Measurements from ENCODE around the gene DHRS2. TPM values are rescaled to one million over a fixed set of nuclear protein-coding genes. Genes with fewer than 3 reads are reported as not detected.

DHRS2 gene
- total RNA-seq, 1 donor from 2014 or later, result not detected

DNA sequence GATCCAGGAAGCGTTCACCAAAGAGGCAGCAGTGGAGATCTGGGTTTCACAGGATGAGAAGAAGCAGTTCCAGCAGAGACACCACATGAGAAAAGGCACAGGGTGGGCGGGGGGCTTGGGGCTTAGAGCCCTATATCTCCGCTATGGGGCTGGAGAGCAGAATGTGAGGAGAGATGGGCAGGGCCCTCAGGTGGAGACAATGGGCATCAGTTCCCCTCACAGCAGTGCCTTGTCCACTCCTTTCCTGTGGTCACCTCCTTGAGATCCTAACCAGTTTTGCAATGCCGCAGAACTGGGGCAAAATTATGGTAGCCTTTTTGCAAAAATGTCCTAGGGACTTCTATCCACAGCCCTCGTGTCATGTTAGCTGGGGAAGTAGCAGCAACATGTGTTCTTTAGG lies 27.5 kb downstream of the DHRS2 start:
- Mint-ChIP-seq H3K4me3 (ENCODE audit: unreplicated experiment) (no peak overlapping the region), H3K36me3 (ENCODE audit: low read depth) (no peaks in the 10 kb centered on the region), H3K9me3 (ENCODE audit: low read depth) (no peaks in the 10 kb centered on the region), H3K27ac (ENCODE audit: unreplicated experiment) (no peak overlapping the region), H3K4me1 (ENCODE audit: low read depth) (no peaks in the 10 kb centered on the region), H3K27me3 (ENCODE audit: low read depth) (peaks cover 49% of the 10 kb centered on the region)
- DNase-seq (ENCODE audit: low spot score), result no peak
- TF ChIP-seq, protein P1, sequence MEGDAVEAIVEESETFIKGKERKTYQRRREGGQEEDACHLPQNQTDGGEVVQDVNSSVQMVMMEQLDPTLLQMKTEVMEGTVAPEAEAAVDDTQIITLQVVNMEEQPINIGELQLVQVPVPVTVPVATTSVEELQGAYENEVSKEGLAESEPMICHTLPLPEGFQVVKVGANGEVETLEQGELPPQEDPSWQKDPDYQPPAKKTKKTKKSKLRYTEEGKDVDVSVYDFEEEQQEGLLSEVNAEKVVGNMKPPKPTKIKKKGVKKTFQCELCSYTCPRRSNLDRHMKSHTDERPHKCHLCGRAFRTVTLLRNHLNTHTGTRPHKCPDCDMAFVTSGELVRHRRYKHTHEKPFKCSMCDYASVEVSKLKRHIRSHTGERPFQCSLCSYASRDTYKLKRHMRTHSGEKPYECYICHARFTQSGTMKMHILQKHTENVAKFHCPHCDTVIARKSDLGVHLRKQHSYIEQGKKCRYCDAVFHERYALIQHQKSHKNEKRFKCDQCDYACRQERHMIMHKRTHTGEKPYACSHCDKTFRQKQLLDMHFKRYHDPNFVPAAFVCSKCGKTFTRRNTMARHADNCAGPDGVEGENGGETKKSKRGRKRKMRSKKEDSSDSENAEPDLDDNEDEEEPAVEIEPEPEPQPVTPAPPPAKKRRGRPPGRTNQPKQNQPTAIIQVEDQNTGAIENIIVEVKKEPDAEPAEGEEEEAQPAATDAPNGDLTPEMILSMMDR (IDR thresholded peaks at IDR 0.05), result no peak

DNA sequence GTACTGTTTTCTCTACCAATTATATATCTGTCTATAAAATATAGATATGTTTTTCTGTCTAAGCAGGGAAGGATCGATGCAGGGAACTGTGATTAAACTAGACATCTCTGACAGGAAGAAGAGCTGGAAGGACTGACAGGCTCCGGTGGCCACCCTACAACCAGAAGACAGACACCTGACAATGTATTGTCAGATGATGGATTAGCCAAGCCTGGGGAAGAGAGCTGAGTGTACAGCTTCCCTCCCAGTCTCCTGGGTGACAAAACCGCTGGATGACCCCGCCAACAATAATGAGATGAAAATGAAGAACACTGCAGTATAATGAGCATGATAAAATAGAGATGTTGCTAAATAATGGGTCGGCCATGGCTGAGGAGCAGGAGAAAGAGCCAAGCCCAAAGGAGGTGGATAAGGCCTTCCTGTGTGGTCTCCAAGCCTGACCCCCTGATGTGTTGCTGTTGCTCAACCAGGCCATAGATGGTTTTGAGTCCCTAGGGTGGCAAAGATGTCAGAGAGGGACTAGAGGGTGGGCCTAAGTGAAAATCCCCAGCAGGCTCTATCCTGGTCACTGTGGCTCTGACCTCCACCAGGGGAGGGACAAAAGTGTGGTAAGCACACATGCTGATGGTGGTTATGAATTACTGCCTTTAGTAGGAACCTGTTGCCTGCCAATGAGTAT lies 28.2 kb downstream of the DHRS2 start:
- H3K27ac Mint-ChIP-seq (ENCODE audit: unreplicated experiment), result no peak overlapping the region
- no peaks in the 10 kb centered on the region for H3K4me1 Mint-ChIP-seq (ENCODE audit: low read depth)
- H3K36me3 Mint-ChIP-seq (ENCODE audit: low read depth), result no peaks in the 10 kb centered on the region
- H3K4me3 Mint-ChIP-seq (ENCODE audit: unreplicated experiment), result no peak overlapping the region
- H3K9me3 Mint-ChIP-seq (ENCODE audit: low read depth), result no peaks in the 10 kb centered on the region
- no peak for DNase-seq (ENCODE audit: low spot score)
- TF ChIP-seq, protein P1 (IDR thresholded peaks at IDR 0.05), result no peak
- H3K27me3 Mint-ChIP-seq (ENCODE audit: low read depth), result peaks cover 45% of the 10 kb centered on the region

DNA sequence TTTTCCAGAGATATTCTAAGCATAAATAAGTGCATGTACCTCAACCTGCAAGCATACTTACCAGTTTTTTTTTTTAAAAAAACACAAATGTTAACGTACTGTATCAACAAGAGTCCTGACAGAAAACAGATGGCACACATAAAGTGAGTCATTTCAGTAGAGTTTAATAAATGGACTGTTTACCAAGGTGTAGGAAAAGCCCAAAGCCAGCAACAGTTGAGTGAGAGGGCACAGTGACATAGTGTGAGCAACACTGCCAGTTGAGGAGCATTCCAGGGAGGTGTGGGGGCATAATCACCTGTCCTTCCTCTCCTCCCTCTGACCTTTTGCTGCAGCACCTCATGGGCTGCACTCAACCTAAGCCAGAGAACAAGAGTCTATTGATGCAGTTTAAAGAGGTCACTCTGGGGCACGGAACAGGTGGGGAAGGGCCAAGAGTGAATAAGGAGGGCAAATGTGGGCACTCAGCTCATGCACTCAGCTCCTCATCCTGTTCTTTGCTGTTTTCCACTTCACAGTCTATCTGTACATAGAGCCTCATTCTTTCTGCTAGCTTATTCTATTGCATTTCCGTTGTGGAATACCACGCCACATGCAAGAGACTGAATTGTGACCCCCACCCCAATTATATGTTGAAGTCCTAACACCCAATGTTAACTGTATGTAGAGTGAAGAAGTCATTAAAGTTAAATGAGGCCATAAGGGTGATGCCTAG lies 29.3 kb downstream of the DHRS2 start:
- H3K9me3 Mint-ChIP-seq (ENCODE audit: low read depth), result no peaks in the 10 kb centered on the region
- TF ChIP-seq, protein P1 (IDR thresholded peaks at IDR 0.05), result no peak
- no peaks in the 10 kb centered on the region for H3K4me1 Mint-ChIP-seq (ENCODE audit: low read depth)
- no peak overlapping the region for H3K27ac Mint-ChIP-seq (ENCODE audit: unreplicated experiment)
- no peaks in the 10 kb centered on the region for H3K36me3 Mint-ChIP-seq (ENCODE audit: low read depth)
- DNase-seq (ENCODE audit: low spot score), result no peak
- H3K4me3 Mint-ChIP-seq (ENCODE audit: unreplicated experiment), result no peak overlapping the region
- H3K27me3 Mint-ChIP-seq (ENCODE audit: low read depth), result peaks cover 39% of the 10 kb centered on the region

DNA sequence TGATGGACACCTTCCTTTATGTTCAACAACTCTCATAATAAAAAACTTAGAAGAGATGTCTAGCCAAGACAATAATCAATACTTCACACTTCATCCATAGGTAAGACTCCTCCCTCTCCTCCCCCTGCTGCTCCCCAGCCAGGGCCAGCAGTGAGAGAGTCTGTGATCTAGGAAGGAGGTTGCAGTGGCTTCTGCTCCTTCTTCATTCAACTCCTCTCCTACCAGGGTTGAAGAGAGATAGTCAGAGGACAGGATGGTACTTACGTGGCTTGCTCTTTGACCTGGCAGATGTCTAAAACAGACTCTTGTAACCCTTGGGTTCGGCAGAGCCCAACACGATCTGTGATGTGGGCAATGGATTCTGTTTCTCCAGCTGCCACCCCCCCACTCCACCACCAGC lies 31.0 kb downstream of the DHRS2 start:
- TF ChIP-seq, protein P1 (IDR thresholded peaks at IDR 0.05), result no peak
- H3K4me3 Mint-ChIP-seq (ENCODE audit: unreplicated experiment), result no peak overlapping the region
- no peaks in the 10 kb centered on the region for H3K36me3 Mint-ChIP-seq (ENCODE audit: low read depth)
- H3K27ac Mint-ChIP-seq (ENCODE audit: unreplicated experiment), result no peak overlapping the region
- no peaks in the 10 kb centered on the region for H3K4me1 Mint-ChIP-seq (ENCODE audit: low read depth)
- no peaks in the 10 kb centered on the region for H3K9me3 Mint-ChIP-seq (ENCODE audit: low read depth)
- H3K27me3 Mint-ChIP-seq (ENCODE audit: low read depth), result peaks cover 31% of the 10 kb centered on the region
- no peak for DNase-seq (ENCODE audit: low spot score)

DNA sequence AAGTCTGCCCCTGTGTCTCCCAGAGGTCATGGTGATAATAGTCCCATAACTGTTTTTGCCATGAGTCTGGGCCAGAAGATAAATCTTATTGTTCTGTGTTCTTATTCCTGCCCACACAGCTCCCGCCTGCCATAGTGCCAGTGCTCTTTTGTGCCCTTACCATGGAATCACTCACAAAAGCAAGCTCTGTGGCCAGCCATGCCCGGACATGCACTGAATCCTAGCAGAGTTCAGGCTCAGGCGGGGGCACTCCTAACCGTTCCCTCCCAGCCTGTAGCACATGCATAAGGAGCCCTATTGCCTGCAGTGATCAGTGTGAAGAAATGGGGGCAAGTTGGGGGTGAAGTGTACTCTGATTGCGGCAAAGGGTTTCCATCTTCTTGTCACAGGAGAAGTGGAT lies 33.3 kb downstream of the DHRS2 start:
- no peaks in the 10 kb centered on the region for H3K4me1 Mint-ChIP-seq (ENCODE audit: low read depth)
- H3K27ac Mint-ChIP-seq (ENCODE audit: unreplicated experiment), result no peak overlapping the region
- H3K27me3 Mint-ChIP-seq (ENCODE audit: low read depth), result peaks cover 21% of the 10 kb centered on the region
- no peak for DNase-seq (ENCODE audit: low spot score)
- H3K36me3 Mint-ChIP-seq (ENCODE audit: low read depth), result no peaks in the 10 kb centered on the region
- H3K4me3 Mint-ChIP-seq (ENCODE audit: unreplicated experiment), result no peak overlapping the region
- H3K9me3 Mint-ChIP-seq (ENCODE audit: low read depth), result peaks cover 4% of the 10 kb centered on the region
- TF ChIP-seq, protein P1 (IDR thresholded peaks at IDR 0.05), result no peak
